ENCODE results near the gene FAM174A.

FAM174A gene

GRCh38 chr5:100623719-100624118 is 88.5 kb downstream of the FAM174A start:
- Histone ChIP-seq H3K9ac (ENCODE audit: low read length) (no peak overlapping the region), H3K27ac (ENCODE audit: low read depth, low read length) (no peak overlapping the region)

GRCh38 chr5:100634937-100635534 is 99.9 kb downstream of the FAM174A start:
- Histone ChIP-seq H3K9ac (ENCODE audit: low read length) (no peak overlapping the region), H3K4me1 (ENCODE audit: control insufficient read depth, insufficient read depth, low read length) (no peaks in the 10 kb centered on the region), H3K27ac (ENCODE audit: low read depth, low read length) (no peak overlapping the region), H3K36me3 (ENCODE audit: control insufficient read depth, insufficient read depth, low read length) (no peaks in the 10 kb centered on the region), H3K4me3 (ENCODE audit: low read length) (no peak overlapping the region), H3K27me3 (ENCODE audit: control insufficient read depth, insufficient read depth, low read length) (no peaks in the 10 kb centered on the region)

More at GRCh38 chr5:100623719-100624118, 88.5 kb downstream of the FAM174A start:
- Histone ChIP-seq H3K4me1 (ENCODE audit: control insufficient read depth, insufficient read depth, low read length) (no peaks in the 10 kb centered on the region), H3K27me3 (ENCODE audit: control insufficient read depth, insufficient read depth, low read length) (no peaks in the 10 kb centered on the region), H3K36me3 (ENCODE audit: control insufficient read depth, insufficient read depth, low read length) (no peaks in the 10 kb centered on the region), H3K4me3 (ENCODE audit: low read length) (no peak overlapping the region)
